Nephron (organoid): ENCODE measurements around the gene PRKCD.

ENCODE experiments used
- H3K27ac Mint-ChIP-seq, 3 experiments: 2 replicates each; pipeline ENCODE4 v1.8.0; 2020; ENCODE audit warnings: mixed read lengths in 3 of 3, mild to moderate bottlenecking in 2 of 3, moderate library complexity in 1 of 3
- H3K27me3 Mint-ChIP-seq: 2 replicates; pipeline ENCODE4 v1.8.0; 2021; ENCODE audit warnings: low read depth, mild to moderate bottlenecking, moderate library complexity, mixed read lengths
- H3K36me3 Mint-ChIP-seq: 2 replicates; pipeline ENCODE4 v1.8.0; 2020; ENCODE audit warnings: low read depth, mixed read lengths
- H3K4me1 Mint-ChIP-seq: 2 replicates; pipeline ENCODE4 v1.8.0; 2020; ENCODE audit warnings: mixed read lengths
- H3K4me3 Mint-ChIP-seq, 3 experiments: 2 replicates each; pipeline ENCODE4 v1.8.0; 2020; ENCODE audit warnings: mild to moderate bottlenecking in 3 of 3, mixed read lengths in 3 of 3, moderate library complexity in 2 of 3
- H3K9me3 Mint-ChIP-seq: 2 replicates; pipeline ENCODE4 v1.8.0; 2020; ENCODE audit warnings: mixed read lengths
- CTCF ChIP-seq, 3 experiments: fragments of 200-600 bp; sonication (generic); IDR thresholded peaks; one replicate each; pipeline ENCODE4 v1.5.0; 2021; ENCODE audit warnings: antibody characterized with exemption in 3 of 3; ENCODE audit not compliant: unreplicated experiment in 3 of 3

The PRKCD gene

GRCh38 chr3:53116956-53117355 is 44.1 kb upstream of the PRKCD start:
- Mint-ChIP-seq H3K27ac (no peak overlapping the region), H3K4me1 (peaks cover 3% of the 10 kb centered on the region), H3K27me3 (no peaks in the 10 kb centered on the region), H3K36me3 (peaks cover 25% of the 10 kb centered on the region), H3K9me3 (no peaks in the 10 kb centered on the region), H3K4me3 (no peak overlapping the region)
- no peak for TF ChIP-seq CTCF (IDR thresholded peaks at IDR 0.05; ENCODE audit: unreplicated experiment in 3 of 3)

GRCh38 chr3:53120336-53120735 is 40.7 kb upstream of the PRKCD start:
- no peaks in the 10 kb centered on the region for H3K9me3 Mint-ChIP-seq
- peaks cover 50% of the 10 kb centered on the region for H3K36me3 Mint-ChIP-seq
- no peak overlapping the region for H3K27ac Mint-ChIP-seq
- H3K4me1 Mint-ChIP-seq, result no peaks in the 10 kb centered on the region
- H3K27me3 Mint-ChIP-seq, result no peaks in the 10 kb centered on the region
- no peak overlapping the region for H3K4me3 Mint-ChIP-seq
- no peak for TF ChIP-seq CTCF (IDR thresholded peaks at IDR 0.05; ENCODE audit: unreplicated experiment in 3 of 3)

- Mint-ChIP-seq H3K4me1 (no peaks in the 10 kb centered on the region), H3K27ac (no peak overlapping the region), H3K27me3 (no peaks in the 10 kb centered on the region), H3K9me3 (no peaks in the 10 kb centered on the region), H3K4me3 (no peak overlapping the region), H3K36me3 (peaks cover 50% of the 10 kb centered on the region)
- TF ChIP-seq CTCF (IDR thresholded peaks at IDR 0.05; ENCODE audit: unreplicated experiment in 3 of 3), result no peak
Measured at GRCh38 chr3:53122255-53122932, 38.6 kb upstream of the PRKCD start.

GRCh38 chr3:53122933-53123305 is 38.1 kb upstream of the PRKCD start:
- no peak overlapping the region for H3K4me3 Mint-ChIP-seq
- H3K27ac Mint-ChIP-seq, result no peak overlapping the region
- H3K27me3 Mint-ChIP-seq, result no peaks in the 10 kb centered on the region
- TF ChIP-seq CTCF (IDR thresholded peaks at IDR 0.05; ENCODE audit: unreplicated experiment in 3 of 3), result no peak
- peaks cover 49% of the 10 kb centered on the region for H3K36me3 Mint-ChIP-seq
- H3K4me1 Mint-ChIP-seq, result no peaks in the 10 kb centered on the region
- no peaks in the 10 kb centered on the region for H3K9me3 Mint-ChIP-seq

GRCh38 chr3:53123510-53123909 is 37.5 kb upstream of the PRKCD start:
- Mint-ChIP-seq H3K4me1 (no peaks in the 10 kb centered on the region), H3K27me3 (no peaks in the 10 kb centered on the region), H3K4me3 (no peak overlapping the region), H3K27ac (no peak overlapping the region), H3K9me3 (no peaks in the 10 kb centered on the region), H3K36me3 (peaks cover 43% of the 10 kb centered on the region)
- no peak for TF ChIP-seq CTCF (IDR thresholded peaks at IDR 0.05; ENCODE audit: unreplicated experiment in 3 of 3)

GRCh38 chr3:53123953-53124352 is 37.1 kb upstream of the PRKCD start:
- H3K4me3 Mint-ChIP-seq, result no peak overlapping the region
- H3K27ac Mint-ChIP-seq, result no peak overlapping the region
- no peaks in the 10 kb centered on the region for H3K9me3 Mint-ChIP-seq
- no peaks in the 10 kb centered on the region for H3K4me1 Mint-ChIP-seq
- peaks cover 41% of the 10 kb centered on the region for H3K36me3 Mint-ChIP-seq
- TF ChIP-seq CTCF (IDR thresholded peaks at IDR 0.05; ENCODE audit: unreplicated experiment in 3 of 3), result no peak
- no peaks in the 10 kb centered on the region for H3K27me3 Mint-ChIP-seq
